ENCODE measurements around the gene POU2F3. TPM values are rescaled to one million over a fixed set of nuclear protein-coding genes. Genes with fewer than 3 reads are reported as not detected.

The POU2F3 gene
- polyA plus RNA-seq, 3 donors = 0.37 to 0.54 TPM; not detected in 1

DNA sequence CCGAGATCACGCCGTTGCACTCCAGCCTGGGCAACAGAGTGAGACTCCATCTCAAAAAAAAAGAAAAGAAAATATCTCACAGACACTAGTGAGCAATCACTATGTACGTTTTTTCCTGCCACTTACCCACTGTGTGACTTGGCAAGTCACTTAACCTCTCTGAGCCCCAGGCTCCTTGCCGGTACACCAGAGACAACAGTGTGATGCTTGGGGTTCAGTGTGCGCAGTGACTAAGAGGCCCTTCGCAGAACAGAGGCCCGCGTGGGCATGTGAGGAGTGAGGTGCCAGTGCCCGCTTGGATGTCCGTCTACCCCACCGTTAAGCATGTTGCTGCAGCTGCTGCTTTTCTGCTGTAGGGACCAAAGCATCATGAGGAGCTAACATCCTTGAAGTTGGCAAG lies 22.4 kb upstream of the POU2F3 start:
- no peak overlapping the region for H2AFZ ChIP-seq (ENCODE audit: insufficient read depth, low read depth, low read length, poor library complexity, severe bottlenecking)
- Mint-ChIP-seq H3K4me1 (peaks cover 44% of the 10 kb centered on the region), H3K4me3 (no peak overlapping the region), H3K36me3 (peaks cover 60 to 76% of the 10 kb centered on the region in 2 donors), H3K27me3 (ENCODE audit: low read depth in 3 of 3) (no peaks in the 10 kb centered on the region), H3K27ac (no peak overlapping the region), H3K9me3 (no peaks in the 10 kb centered on the region)
- H3K4me2 ChIP-seq (replicated peaks; ENCODE audit: extremely low read depth, low read length, poor library complexity, severe bottlenecking) = no peak overlapping the region
- H4K20me1 ChIP-seq (ENCODE audit: insufficient read depth, low read length) = peaks cover 82% of the 10 kb centered on the region
- H3K4me1 ChIP-seq (ENCODE audit: control insufficient read depth in 1 of 2, insufficient read depth in 2 of 2, low read length in 2 of 2) = peaks cover 17 to 19% of the 10 kb centered on the region in 2 donors
- intact Hi-C loops (cut with micrococcal nuclease) = no loop called here
- H3K4me3 ChIP-seq (replicated peaks in 1 of 3; ENCODE audit: low read depth in 2 of 3, low read length in 3 of 3) = no peak overlapping the region
- WGBS (ENCODE audit: insufficient coverage) = 97% methylated on average over 9 of the region's 12 CpGs
- H3K79me2 ChIP-seq (ENCODE audit: insufficient read depth, low read length) = peaks cover 61% of the 10 kb centered on the region
- no peaks in the 10 kb centered on the region for H3K27me3 ChIP-seq (ENCODE audit: control insufficient read depth in 2 of 2, insufficient read depth in 2 of 2, low read length in 2 of 2)
- H3K36me3 ChIP-seq (replicated peaks in 1 of 2; ENCODE audit: control insufficient read depth in 1 of 2, insufficient read depth in 2 of 2, low read length in 2 of 2) = peaks cover 22 to 78% of the 10 kb centered on the region in 2 donors
- H3K27ac ChIP-seq (ENCODE audit: low read depth in 1 of 2, low read length in 2 of 2) = no peak overlapping the region
- H3K9me3 ChIP-seq (replicated peaks in 1 of 2; ENCODE audit: control insufficient read depth in 1 of 2, insufficient read depth in 1 of 2, low read length in 2 of 2) = no peaks in the 10 kb centered on the region
- no peak for DNase-seq
- TF ChIP-seq, protein P1, sequence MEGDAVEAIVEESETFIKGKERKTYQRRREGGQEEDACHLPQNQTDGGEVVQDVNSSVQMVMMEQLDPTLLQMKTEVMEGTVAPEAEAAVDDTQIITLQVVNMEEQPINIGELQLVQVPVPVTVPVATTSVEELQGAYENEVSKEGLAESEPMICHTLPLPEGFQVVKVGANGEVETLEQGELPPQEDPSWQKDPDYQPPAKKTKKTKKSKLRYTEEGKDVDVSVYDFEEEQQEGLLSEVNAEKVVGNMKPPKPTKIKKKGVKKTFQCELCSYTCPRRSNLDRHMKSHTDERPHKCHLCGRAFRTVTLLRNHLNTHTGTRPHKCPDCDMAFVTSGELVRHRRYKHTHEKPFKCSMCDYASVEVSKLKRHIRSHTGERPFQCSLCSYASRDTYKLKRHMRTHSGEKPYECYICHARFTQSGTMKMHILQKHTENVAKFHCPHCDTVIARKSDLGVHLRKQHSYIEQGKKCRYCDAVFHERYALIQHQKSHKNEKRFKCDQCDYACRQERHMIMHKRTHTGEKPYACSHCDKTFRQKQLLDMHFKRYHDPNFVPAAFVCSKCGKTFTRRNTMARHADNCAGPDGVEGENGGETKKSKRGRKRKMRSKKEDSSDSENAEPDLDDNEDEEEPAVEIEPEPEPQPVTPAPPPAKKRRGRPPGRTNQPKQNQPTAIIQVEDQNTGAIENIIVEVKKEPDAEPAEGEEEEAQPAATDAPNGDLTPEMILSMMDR (IDR thresholded peaks at IDR 0.05) = no peak
- H3K9ac ChIP-seq (ENCODE audit: insufficient read depth, low read length, poor library complexity, severe bottlenecking) = no peak overlapping the region

DNA sequence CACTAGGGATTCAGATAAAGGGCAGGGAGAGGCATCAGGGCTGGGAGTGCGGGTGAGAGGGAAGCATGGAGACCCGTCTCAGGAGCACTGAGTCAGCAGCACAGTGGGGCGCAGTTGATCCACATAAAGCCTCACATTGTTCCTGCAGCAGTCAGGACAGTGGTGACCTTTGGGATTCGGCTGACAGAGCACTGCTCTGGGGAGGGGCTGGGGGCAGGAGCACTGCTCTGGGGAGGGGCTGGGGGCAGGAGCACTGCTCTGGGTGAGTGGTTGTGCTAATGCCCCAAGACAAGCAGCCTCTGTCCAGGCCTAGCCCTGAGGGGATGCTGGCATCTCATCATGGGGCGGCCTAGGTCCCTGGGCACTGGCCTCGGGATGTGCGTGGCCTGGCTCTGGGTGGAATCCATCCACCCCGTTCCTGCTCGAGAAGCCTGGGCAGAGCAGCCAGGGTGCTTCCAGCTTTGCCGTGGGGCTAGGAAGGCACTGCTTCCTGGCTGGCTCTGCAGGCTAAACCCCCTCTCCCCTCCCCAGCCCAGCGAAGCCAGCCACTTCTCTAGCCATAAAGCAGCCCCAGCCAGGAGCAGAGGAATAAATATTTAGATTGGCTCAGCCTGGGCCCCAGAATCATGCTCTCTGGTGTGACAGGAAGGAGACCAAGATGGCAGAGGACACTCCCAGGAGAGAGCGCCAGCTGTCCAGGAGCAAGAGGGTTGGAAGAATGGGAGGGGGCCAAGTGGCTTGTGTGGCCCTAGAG lies 21.8 kb upstream of the POU2F3 start:
- intact Hi-C loops (cut with micrococcal nuclease) = no loop called here
- DNase-seq = no peak
- no peak overlapping the region for H3K4me3 ChIP-seq (replicated peaks in 1 of 3; ENCODE audit: low read depth in 2 of 3, low read length in 3 of 3)
- H3K27me3 ChIP-seq (ENCODE audit: control insufficient read depth in 2 of 2, insufficient read depth in 2 of 2, low read length in 2 of 2) = no peaks in the 10 kb centered on the region
- H3K4me1 ChIP-seq (ENCODE audit: control insufficient read depth in 1 of 2, insufficient read depth in 2 of 2, low read length in 2 of 2) = peaks cover 16 to 19% of the 10 kb centered on the region in 2 donors
- no peak overlapping the region for H3K4me3 Mint-ChIP-seq
- TF ChIP-seq, protein P1 (IDR thresholded peaks at IDR 0.05) = no peak
- H3K4me2 ChIP-seq (replicated peaks; ENCODE audit: extremely low read depth, low read length, poor library complexity, severe bottlenecking) = no peak overlapping the region
- WGBS (ENCODE audit: insufficient coverage) = 94% methylated on average over 11 of the region's 12 CpGs
- peaks cover 22 to 78% of the 10 kb centered on the region in 2 donors for H3K36me3 ChIP-seq (replicated peaks in 1 of 2; ENCODE audit: control insufficient read depth in 1 of 2, insufficient read depth in 2 of 2, low read length in 2 of 2)
- H3K27ac Mint-ChIP-seq = peak overlapping the region in 1 of 7 donors; percentile 5
- H3K79me2 ChIP-seq (ENCODE audit: insufficient read depth, low read length) = peaks cover 55% of the 10 kb centered on the region
- no peak overlapping the region for H3K9ac ChIP-seq (ENCODE audit: insufficient read depth, low read length, poor library complexity, severe bottlenecking)
- H4K20me1 ChIP-seq (ENCODE audit: insufficient read depth, low read length) = peaks cover 76% of the 10 kb centered on the region
- no peak overlapping the region for H2AFZ ChIP-seq (ENCODE audit: insufficient read depth, low read depth, low read length, poor library complexity, severe bottlenecking)
- H3K4me1 Mint-ChIP-seq = peaks cover 44% of the 10 kb centered on the region
- no peaks in the 10 kb centered on the region for H3K27me3 Mint-ChIP-seq (ENCODE audit: low read depth in 3 of 3)
- H3K36me3 Mint-ChIP-seq = peaks cover 57 to 74% of the 10 kb centered on the region in 2 donors
- no peaks in the 10 kb centered on the region for H3K9me3 ChIP-seq (replicated peaks in 1 of 2; ENCODE audit: control insufficient read depth in 1 of 2, insufficient read depth in 1 of 2, low read length in 2 of 2)
- no peak overlapping the region for H3K27ac ChIP-seq (ENCODE audit: low read depth in 1 of 2, low read length in 2 of 2)
- no peaks in the 10 kb centered on the region for H3K9me3 Mint-ChIP-seq

All from CD14-positive monocyte (primary cell).